GM19468 (cell line): ENCODE results near the gene RBM14.
A peak's percentile ranks its signal among the peaks of the same experiment; 100 is the strongest.
"Not testable (repeated sequence)": the region's sequence is repeated elsewhere in the genome, so short reads cannot be mapped to it uniquely, and the experiment has no call there.

ENCODE experiments used
- ATAC-seq: cut with Tn5 transposase; IDR thresholded peaks from one replicate; pipeline ENCODE4 v1.9.1; 2021; ENCODE audit warnings: mild to moderate bottlenecking, moderate library complexity, moderate number of reproducible peaks; ENCODE audit not compliant: unreplicated experiment; ENCODE audit errors: extremely low read depth

Gene RBM14, protein sequence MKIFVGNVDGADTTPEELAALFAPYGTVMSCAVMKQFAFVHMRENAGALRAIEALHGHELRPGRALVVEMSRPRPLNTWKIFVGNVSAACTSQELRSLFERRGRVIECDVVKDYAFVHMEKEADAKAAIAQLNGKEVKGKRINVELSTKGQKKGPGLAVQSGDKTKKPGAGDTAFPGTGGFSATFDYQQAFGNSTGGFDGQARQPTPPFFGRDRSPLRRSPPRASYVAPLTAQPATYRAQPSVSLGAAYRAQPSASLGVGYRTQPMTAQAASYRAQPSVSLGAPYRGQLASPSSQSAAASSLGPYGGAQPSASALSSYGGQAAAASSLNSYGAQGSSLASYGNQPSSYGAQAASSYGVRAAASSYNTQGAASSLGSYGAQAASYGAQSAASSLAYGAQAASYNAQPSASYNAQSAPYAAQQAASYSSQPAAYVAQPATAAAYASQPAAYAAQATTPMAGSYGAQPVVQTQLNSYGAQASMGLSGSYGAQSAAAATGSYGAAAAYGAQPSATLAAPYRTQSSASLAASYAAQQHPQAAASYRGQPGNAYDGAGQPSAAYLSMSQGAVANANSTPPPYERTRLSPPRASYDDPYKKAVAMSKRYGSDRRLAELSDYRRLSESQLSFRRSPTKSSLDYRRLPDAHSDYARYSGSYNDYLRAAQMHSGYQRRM

DNA sequence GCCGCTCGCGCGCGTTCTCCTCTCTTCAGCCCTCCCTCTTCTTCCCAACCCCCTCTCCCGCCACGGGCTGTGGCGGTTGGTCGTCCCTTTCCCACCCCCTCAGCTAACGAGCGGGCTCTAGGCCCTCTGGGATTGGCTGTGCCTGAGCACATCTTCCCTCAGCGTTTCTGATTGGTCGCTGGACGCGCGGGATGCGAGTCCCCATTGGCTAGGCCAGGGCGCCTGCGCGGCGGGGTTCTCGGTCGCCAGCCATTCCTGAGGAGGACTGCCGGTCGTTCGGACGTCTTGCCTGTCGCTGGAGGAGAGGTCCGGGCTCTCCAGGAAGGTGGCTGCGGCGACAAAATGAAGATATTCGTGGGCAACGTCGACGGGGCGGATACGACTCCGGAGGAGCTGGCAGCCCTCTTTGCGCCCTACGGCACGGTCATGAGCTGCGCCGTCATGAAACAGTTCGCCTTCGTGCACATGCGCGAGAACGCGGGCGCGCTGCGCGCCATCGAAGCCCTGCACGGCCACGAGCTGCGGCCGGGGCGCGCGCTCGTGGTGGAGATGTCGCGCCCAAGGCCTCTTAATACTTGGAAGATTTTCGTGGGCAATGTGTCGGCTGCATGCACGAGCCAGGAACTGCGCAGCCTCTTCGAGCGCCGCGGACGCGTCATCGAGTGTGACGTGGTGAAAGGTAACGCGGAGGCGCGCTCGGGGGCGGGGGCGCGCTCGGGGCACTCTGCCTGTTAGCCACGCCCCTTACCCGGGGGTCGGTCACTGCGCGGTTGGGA, at the start of gene RBM14:
Gene RBM14, plus strand, starts transcription at position 252 of the 776 bp plus-strand sequence. Its CDS starts 91 bp downstream, at position 343.
- ATAC-seq, result peak; percentile 82

DNA sequence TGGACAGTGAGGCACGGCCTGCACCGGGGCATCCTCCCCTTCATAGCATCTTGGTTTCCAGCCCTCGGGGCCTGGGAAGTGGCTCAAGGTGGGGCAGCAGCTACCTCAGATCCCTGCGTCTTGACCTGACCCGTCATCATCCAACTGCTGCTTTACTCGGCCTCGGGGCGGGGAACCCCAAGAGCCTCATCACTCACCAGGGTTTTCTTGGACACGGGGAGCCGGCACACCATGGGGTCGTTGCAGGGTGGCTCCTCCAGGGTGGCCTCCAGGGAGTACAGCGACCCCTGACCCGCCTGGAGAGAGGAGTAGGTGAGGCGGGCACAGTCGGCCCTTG, 48.7 kb upstream of the RBM14 start:
- ATAC-seq, result no peak

DNA sequence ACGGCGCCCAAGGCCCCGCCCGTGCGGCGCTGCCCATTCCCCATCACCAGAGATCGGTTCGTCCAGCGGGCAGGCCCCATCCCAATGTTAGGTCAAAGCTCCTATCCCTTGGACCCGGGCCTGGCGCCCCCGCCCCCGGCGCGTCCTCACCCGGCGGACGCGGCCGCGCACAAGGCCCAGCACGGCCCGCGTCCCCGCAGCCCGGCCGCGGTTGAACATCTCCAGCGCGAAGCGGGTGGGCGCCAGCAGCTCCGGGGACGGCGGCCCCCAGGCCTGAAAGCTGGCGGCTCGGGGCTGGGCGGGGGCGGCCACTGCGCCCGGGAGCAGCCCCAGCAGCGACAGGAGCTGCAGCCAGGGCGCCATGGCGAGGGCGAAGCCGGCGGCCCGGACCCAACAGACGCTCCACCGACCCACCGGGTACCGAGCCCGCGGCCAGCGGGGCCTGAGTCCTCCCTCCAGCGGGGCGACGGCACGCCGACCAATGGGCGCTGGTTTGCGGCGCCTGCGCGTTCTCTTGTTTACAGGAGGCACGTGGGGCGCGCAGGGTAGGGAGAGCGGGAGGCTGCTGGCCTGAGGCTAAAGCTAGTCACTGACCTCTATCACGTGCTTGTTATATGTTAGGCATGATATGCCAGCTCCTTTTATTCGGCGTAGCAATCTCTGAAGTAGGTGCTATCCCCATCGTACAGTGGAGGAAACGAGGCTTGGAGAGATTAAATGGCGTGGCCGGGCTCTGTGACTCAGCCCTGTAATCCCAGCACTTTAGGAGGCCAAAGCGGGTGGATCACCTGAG, 48.1 kb upstream of the RBM14 start, which contains the start of gene CTSF:
Gene CTSF, minus strand, starts transcription at position 483 of the 793 bp plus-strand sequence. Its CDS starts 120 bp downstream, at position 363.
- ATAC-seq, result no peak

DNA sequence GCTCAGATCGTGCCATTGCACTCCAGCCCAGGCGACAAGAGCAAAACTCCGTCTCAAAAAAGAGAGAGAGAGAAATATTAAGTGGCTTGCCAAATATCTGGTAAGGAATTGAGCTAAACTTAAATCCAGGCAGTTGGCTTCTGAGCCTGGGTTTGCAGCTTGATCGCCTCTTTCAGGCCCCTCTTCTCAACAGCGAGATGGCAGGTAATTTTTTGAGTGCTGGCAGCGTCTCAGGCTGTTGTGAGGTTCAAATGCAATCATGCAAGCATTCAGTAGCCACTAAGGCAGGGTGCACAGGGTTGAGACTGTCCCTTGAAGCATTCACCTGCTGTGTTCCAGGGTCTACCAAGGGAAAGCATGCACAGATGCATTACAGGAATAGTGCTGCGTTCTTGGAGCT, 47.4 kb upstream of the RBM14 start:
- ATAC-seq, result no peak

DNA sequence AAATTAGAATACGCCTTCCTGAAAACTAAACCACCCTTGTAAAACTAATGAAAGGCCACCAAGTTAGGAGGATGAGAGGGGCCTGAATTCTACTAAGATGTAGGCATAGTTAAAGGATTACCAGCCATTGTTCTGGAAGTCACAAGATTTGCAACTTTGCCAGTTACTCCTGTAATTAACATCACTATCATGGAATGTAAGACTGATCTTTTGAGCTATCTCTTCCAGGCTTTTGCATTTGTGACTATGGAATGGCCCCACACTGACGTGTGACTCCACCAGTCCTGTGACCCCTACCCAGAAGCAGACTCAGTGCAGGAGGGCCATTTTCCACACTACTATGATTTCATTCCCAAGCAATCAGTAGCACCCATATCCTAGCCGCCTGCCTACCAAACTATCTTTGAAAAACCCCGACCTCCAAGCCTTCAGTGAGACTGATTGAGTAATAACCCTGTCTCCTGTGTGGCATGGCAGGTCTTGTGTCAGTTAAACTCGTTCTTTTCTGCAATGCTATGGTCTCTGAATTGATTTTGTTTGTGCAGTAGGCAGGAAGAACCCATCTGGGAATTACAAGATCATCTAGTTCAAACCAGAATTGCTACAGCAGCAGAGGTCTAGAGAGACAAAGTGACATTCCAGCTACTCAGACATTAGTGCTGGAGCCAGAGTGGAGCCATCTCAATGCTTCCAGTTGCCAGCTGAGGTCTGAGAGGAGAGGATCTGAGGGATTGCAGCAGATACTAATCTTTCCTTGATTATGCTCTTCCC, 46.2 kb upstream of the RBM14 start:
- ATAC-seq, result no peak

DNA sequence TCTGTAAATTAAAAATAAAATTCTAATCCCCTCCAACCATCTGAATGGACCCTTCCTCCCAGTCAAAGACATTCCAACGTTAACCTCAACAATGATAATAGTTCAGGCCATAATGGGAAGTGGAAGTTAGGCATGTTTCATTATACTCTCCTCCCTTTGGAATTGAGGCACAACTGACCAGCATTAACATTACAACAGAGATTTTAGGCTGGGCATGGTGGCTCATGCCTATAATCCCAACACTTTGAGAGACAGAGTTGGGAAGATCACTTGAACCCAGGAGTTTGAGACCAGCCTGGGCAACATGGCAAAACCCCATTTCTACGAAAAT, 45.6 kb upstream of the RBM14 start:
- no peak for ATAC-seq

DNA sequence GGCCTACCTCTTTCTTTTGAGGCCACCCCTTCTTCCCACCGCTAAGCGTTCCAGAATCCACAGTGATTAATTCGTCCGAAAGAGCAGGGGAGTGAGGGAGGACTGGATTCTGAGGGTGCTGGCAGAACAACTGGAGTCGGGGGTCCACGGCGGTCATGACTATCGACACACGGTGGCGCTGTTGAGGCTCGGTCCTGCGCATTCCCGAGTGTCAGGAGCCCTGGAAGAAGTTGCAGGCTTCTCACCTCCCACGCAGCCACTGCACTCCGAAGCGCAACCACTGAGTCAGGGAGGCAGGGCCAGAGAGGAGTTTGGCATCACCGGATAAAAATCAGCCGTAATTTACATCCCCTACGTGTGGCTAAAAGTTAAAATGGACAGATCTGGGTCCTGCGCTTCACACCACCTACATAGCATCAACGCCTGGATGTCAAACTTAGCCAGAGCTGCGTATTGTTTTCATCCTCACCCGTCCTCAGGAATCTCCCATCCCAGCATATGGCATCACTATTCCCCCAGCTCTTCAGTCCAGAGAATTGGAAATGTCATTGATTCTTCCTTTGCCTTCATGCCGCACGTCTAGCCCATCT, 37.3 kb upstream of the RBM14 start:
- ATAC-seq, result no peak

DNA sequence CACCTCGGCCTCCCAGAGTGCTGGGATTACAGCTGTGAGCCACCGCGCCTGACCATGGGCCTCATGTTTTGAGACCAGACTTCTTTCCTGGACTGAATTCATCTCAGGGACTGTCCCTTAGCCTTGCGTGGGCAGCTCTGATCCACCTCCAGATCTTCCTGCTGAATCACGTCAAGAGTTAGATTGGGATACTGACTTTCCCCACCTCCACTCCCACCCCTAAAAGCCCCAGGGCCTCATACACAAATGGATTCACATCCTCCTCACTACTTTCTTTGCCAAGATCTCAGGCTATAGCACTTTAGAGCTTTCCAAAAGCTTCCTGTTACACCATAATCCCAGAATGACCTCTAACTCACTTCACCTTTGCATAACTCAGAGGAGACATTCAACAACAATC, 35.6 kb upstream of the RBM14 start:
- no peak for ATAC-seq

DNA sequence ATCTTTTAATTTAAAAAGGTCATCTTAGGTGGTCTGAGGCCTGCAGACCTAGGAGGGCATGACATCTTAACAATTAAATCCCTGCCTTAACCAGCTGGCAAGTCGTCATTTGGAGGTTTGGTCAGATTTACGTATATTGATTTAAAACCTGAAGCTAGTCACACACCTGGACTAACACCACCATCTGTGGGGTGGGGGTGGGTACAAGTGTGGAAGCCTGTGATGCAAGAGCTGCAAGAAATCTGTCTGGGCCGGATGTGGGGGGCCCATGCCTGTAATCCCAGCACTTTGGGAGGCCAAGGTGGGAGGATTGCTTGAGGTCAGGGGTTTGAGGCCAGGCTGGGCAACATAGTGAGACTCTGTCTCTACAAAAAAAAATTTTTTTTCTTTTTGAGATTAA, 35.2 kb upstream of the RBM14 start:
- ATAC-seq, result no peak

DNA sequence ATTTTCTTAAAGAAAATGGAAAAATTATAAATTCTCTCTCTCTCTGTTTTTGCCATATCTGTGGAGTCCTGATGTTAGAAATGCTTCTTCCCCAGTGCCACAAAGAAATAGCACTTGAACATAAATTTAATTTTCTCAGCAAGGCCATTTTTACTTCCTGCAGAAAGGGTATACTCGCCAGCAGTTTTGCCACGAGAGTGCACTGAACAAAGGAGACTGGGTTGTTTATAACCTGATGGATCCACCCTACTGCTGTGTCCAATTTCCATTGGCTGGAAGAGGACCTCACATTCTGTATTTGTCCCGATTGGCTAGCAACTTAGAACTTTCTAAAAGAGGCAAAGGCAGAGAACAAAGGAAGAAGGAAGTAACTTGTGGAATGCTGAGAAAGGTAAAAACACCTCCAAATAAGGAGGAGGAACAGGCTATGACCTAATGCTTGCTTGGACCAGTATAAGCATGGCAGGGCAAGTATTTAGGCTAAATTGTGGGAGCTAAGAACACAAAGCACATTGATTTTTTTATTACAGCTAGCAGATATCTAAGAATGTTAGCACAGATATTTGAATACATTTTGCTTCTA, 33.8 kb upstream of the RBM14 start:
- not testable (repeated sequence) for ATAC-seq

DNA sequence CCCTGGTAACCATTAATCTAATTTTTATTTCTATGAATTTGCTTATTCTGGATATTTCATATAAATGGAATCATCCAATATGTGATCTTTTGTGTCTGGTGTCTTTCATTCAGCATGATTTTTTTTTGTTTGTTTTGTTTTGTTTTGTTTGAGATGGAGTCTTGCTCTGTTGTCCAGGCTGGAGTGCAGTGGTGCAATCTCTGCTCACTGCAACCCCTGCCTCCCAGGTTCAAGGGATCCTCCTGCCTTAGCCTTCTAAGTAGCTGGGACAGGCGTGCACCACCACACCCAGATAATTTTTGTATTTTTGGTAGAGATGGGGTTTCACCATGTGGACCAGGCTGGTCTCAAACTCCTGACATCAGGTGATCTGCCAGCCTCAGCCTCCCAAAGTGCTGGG, 31.0 kb upstream of the RBM14 start:
- ATAC-seq, result not testable (repeated sequence)

DNA sequence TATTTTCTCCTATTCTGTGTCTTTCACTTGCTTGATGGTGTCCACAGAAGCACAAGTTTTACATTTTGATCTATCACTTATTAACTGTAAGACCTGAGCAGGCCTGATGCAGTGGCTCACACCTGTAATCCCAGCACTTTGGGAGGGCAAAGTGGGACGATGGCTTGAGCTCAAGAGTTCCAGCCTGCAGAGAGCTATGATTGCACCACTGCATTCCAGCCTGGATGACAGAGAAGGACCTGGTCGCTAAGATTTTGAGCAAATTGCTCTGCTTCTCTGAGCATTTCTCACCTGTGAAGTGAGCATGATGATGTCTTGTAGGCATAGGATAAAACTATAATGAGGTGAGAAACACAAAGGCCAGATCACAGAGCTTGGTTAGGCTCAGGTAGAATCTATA, 30.3 kb upstream of the RBM14 start:
- no peak for ATAC-seq

DNA sequence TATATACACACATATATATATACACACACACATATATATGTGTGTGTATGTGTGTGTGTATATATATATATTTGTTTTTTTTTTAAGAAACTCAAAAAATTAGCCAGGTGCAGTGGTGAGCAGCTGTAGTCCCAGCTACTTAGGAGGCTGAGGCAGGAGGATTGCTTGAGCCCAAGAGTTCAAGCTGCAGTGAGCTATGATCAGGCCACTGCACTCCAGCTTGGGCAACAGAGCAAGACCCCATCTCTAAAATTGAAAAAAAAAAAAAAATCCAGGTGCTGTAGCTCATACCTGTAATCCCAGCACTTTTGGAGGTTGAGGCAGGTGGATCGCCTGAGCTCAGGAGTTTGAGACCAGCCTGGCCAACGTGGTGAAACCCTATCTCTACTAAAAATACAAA, 27.1 kb upstream of the RBM14 start:
- not testable (repeated sequence) for ATAC-seq

DNA sequence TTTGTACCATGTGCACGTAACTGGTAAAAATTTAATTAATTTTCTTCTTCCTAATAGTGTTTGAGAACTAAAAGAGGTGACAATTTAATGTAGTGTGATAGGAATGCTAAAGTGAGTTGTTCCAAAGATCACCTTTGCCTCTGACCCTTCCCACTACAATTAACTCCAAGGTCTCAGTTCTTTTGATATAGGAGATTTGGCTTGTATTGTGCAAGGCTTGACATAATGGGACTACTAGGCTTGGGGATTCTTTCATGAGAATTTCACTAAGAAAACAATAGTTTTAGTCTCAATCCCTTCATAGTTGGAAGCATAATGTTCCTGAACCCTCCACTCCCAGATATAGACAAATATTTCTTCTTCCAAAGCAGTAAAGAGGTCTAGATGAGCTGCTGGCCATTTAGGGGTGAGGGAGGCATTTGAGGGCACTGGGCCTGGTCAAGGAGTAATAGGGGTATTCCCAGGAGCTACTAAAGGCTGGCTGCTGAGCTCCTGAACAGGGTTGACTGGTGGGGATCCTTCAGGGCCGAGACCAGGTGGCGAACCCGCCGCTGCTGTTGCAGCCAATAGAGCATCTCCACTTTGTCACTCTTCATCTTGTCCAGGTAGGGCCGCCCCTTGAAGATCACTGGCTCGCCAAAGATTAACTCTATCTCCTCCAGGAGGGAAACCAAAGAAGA, 26.3 kb upstream of the RBM14 start:
- ATAC-seq, result no peak

DNA sequence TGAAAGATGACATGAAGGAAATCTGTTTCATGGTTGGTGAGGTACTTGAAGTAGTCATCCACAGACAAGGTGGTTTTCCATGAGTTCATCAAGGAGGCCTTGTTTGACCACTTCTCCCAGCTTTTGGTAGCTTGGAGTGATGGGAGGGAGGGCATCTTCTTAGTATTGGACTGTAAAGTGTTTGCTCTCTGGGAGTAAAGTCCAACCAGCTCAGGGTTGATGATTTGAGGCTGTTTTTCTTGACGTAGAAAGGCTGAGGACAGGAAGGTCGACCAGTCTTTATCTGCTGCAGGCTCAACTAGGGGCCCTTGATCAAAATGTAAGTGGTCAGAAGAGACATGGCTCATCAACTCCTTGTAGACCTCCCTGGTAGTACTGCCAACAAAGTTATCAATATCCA, 25.3 kb upstream of the RBM14 start:
- ATAC-seq, result no peak

DNA sequence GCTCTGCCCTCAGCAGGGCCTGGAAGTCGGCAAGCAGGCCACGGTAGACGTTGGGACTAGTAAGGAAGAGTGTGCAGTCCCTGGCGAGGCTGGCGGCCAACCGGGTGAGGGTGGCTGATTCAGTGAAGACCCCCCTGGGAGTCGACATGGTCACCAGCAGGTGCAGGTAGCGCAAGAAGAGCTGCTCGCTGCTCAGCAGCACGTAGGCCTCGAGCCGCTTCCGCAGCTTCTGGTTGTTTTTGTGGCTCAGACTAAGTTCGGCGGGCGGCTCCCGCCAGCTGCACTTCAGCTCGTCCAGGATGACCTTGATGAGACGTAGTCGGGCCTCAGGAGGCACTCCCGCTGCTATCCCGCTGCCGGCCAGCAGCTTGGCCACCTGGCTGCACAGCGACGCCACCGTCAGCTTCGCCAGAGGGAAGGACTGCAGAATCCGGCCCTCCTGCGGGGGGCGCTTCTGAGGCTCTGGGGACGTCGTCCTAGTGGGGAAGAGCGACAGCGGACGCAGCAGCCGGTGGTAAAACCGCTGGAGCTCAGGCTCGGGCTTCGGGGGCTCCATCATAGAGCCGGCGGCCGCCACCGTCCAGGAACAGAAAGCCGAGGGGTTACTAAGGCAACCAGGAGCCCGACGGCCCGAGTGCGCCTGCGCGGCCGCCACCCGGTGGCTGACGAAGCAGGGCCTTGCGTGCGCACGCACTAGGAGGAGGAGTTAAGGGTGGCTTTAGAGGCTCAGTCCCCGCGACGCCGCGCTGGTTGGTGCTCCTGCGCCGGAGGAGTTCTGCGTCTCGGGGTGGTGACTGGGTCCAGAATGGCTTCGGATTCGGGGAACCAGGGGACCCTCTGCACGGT, 23.8 kb upstream of the RBM14 start, which contains the start of the genes CCDC87 and CCS:
Gene CCDC87, minus strand, starts transcription at position 607 of the 846 bp plus-strand sequence. Its CDS starts 48 bp downstream, at position 559.
Gene CCS, plus strand, starts transcription at position 729 of the 846 bp plus-strand sequence. Its CDS starts 77 bp downstream, at position 806.
- peak; percentile 65 for ATAC-seq

DNA sequence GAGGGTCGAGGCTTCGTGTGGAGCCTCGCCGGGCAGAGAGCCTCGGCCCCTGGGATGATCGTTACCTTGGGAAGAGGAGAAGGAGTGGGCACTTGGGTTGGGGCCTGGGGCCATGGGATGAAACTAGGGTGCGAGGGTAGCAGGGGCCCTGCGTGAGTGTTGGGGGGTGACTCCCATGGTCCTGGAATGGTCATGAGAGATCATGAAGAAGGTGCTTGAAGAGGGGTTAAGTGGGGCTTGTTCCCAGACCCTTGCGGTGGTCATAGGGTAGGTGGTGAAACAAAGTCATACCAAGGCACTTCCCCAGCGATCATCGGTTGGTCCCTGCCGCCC, 23.2 kb upstream of the RBM14 start:
- no peak for ATAC-seq
